ENCODE data around the gene IRAK2.

The IRAK2 gene

GRCh38 chr3:10189557-10190354 is 25.0 kb downstream of the IRAK2 start:
- DNase-seq (ENCODE audit: low read depth) = no peak

- no peak for DNase-seq (ENCODE audit: low read depth)
Measured at GRCh38 chr3:10192953-10193691, 28.4 kb downstream of the IRAK2 start.

GRCh38 chr3:10193692-10194327 is 29.1 kb downstream of the IRAK2 start:
- DNase-seq (ENCODE audit: low read depth) = no peak

GRCh38 chr3:10194328-10195071 is 29.8 kb downstream of the IRAK2 start:
- peak; percentile 48 for DNase-seq (ENCODE audit: low read depth)

GRCh38 chr3:10195366-10196089 is 30.8 kb downstream of the IRAK2 start:
- DNase-seq (ENCODE audit: low read depth) = no peak

GRCh38 chr3:10196389-10197052 is 31.8 kb downstream of the IRAK2 start:
- no peak for DNase-seq (ENCODE audit: low read depth)

GRCh38 chr3:10198226-10198625 is 33.5 kb downstream of the IRAK2 start:
- no peak for DNase-seq (ENCODE audit: low read depth)

GRCh38 chr3:10198761-10199649 is 34.3 kb downstream of the IRAK2 start:
- peak; percentile 52 for DNase-seq (ENCODE audit: low read depth)

- DNase-seq (ENCODE audit: low read depth) = no peak
Measured at GRCh38 chr3:10204921-10205320, 40.2 kb downstream of the IRAK2 start.

- no peak for DNase-seq (ENCODE audit: low read depth)
Measured at GRCh38 chr3:10205451-10206165, 40.9 kb downstream of the IRAK2 start.

GRCh38 chr3:10206166-10206511 is 41.4 kb downstream of the IRAK2 start:
- no peak for DNase-seq (ENCODE audit: low read depth)

GRCh38 chr3:10213156-10213792 is 48.6 kb downstream of the IRAK2 start:
- no peak for DNase-seq (ENCODE audit: low read depth)

GRCh38 chr3:10215578-10216368 is 51.1 kb downstream of the IRAK2 start:
- DNase-seq (ENCODE audit: low read depth) = no peak

GRCh38 chr3:10217359-10217758 is 52.6 kb downstream of the IRAK2 start:
- DNase-seq (ENCODE audit: low read depth) = no peak

- DNase-seq (ENCODE audit: low read depth) = no peak
Measured at GRCh38 chr3:10219737-10220136, 55.0 kb downstream of the IRAK2 start.

- DNase-seq (ENCODE audit: low read depth) = peak; percentile 38
Measured at GRCh38 chr3:10223676-10224639, 59.2 kb downstream of the IRAK2 start.
